H1 (cell line): ENCODE data around the gene MCF2L2. TPM values are rescaled to one million over a fixed set of nuclear protein-coding genes. Genes with fewer than 3 reads are reported as not detected.

Experiments
- CTCF ChIA-PET: fragments of 300-600 bp; sonication (Branson Sonifier 250); formaldehyde crosslinking; loops from one replicate; lab custom pipeline; 2021; ENCODE audit not compliant: partially characterized antibody; lab: Charles Lee
- POLR2A ChIA-PET: fragments of 300-600 bp; sonication (Branson Sonifier 250); formaldehyde crosslinking; loops from one replicate; lab custom pipeline; 2021; ENCODE audit warnings: inconsistent platforms; ENCODE audit not compliant: partially characterized antibody; lab: Charles Lee
- DNase-seq, 2 experiments: peaks; one replicate each; pipeline versions ENCODE4 v3.0.0 to v3.0.0-alpha.2; 2010 to 2022; ENCODE audit warnings: low spot score in 2 of 2, low read depth in 1 of 2, mixed read lengths in 1 of 2
- FAIRE-seq: peaks from 2 replicates; lab custom pipeline; 2011; peaks lifted over from hg19 to GRCh38; lab: Jason Lieb, UNC
- H2AFZ ChIP-seq: 2 replicates; pipeline ENCODE4 v1.8.1; 2012; ENCODE audit warnings: low read length, inconsistent platforms
- H2AK5ac ChIP-seq: 2 replicates; pipeline ENCODE4 v1.6.1; 2013; ENCODE audit warnings: low read depth, low read length
- H2BK120ac ChIP-seq: replicated peaks from 2 replicates; pipeline ENCODE3; 2013; ENCODE audit warnings: low read depth, low read length, inconsistent platforms
- H2BK12ac ChIP-seq: 2 replicates; pipeline ENCODE4 v1.6.1; 2013; ENCODE audit warnings: low read depth, low read length
- H2BK15ac ChIP-seq: 2 replicates; pipeline ENCODE4 v1.6.1; 2013; ENCODE audit warnings: low read length
- H2BK20ac ChIP-seq: 2 replicates; pipeline ENCODE4 v1.6.1; 2013; ENCODE audit warnings: low read length
- H2BK5ac ChIP-seq: 2 replicates; pipeline ENCODE4 v1.6.1; 2013; ENCODE audit warnings: low read depth, low read length
- H3K14ac ChIP-seq: 2 replicates; pipeline ENCODE4 v1.6.1; 2013; ENCODE audit warnings: inconsistent platforms; ENCODE audit not compliant: insufficient read length
- H3K18ac ChIP-seq: 2 replicates; pipeline ENCODE4 v1.6.1; 2013; ENCODE audit warnings: low read length; ENCODE audit errors: extremely low read depth
- H3K23ac ChIP-seq: 2 replicates; pipeline ENCODE4 v1.6.1; 2013; ENCODE audit warnings: inconsistent platforms; ENCODE audit not compliant: insufficient read length
- H3K23me2 ChIP-seq: 2 replicates; pipeline ENCODE4 v1.6.1; 2013; ENCODE audit warnings: low read depth, low read length
- H3K27ac ChIP-seq: 2 replicates; pipeline ENCODE4 v1.6.1; 2011; ENCODE audit warnings: low read depth, low read length, inconsistent platforms
- H3K27me3 ChIP-seq, 4 experiments: replicated peaks in 1 of 4; 1 replicate in 1 of 4; 2 replicates in 3 of 4; pipeline versions ENCODE4 v1.6.1 to v1.8.1; 2011 to 2013; ENCODE audit warnings: low read length in 3 of 4, mild to moderate bottlenecking in 3 of 4, inconsistent platforms in 2 of 4, mixed read lengths in 2 of 4, moderate library complexity in 1 of 4; ENCODE audit not compliant: control insufficient read depth in 3 of 4, insufficient read depth in 3 of 4; ENCODE audit errors: extremely low read depth in 1 of 4
- H3K36me3 ChIP-seq, 4 experiments: 2 replicates each; pipeline versions ENCODE4 v1.6.1 to v1.8.1; 2011 to 2013; ENCODE audit warnings: mild to moderate bottlenecking in 4 of 4, low read length in 3 of 4, moderate library complexity in 2 of 4, control low read depth in 1 of 4, inconsistent platforms in 1 of 4; ENCODE audit not compliant: insufficient read depth in 4 of 4, control insufficient read depth in 2 of 4
- H3K4ac ChIP-seq: replicated peaks from 2 replicates; pipeline ENCODE3; 2013; ENCODE audit warnings: low read length, low read depth, mixed read lengths, inconsistent platforms; ENCODE audit not compliant: insufficient read length
- H3K4me1 ChIP-seq, 4 experiments: replicated peaks in 1 of 4; 1 replicate in 1 of 4; 2 replicates in 3 of 4; pipeline versions ENCODE4 v1.6.1 to v1.8.1; 2011 to 2013; ENCODE audit warnings: low read length in 3 of 4, inconsistent platforms in 2 of 4, mixed read lengths in 1 of 4; ENCODE audit not compliant: insufficient read depth in 4 of 4, control insufficient read depth in 3 of 4
- H3K4me2 ChIP-seq, 2 experiments: 2 replicates each; pipeline versions ENCODE4 v1.6.1 to v1.8.1; 2011 to 2013; ENCODE audit warnings: low read depth in 2 of 2, low read length in 2 of 2, control low read depth in 1 of 2, inconsistent platforms in 1 of 2, mild to moderate bottlenecking in 1 of 2; ENCODE audit not compliant: insufficient read depth in 1 of 2
- H3K4me3 ChIP-seq, 4 experiments: fragments of 200-600, 300-600 bp in 1 of 4; sonication (generic), shearing (Covaris generic), sonication (Bioruptor Twin) in 1 of 4; 2 replicates each; pipeline versions ENCODE4 v1.5.1 to v1.8.1; 2011 to 2016; ENCODE audit warnings: low read length in 4 of 4, low read depth in 3 of 4, control low read depth in 2 of 4, inconsistent platforms in 2 of 4, mild to moderate bottlenecking in 2 of 4, mixed read lengths in 1 of 4, moderate library complexity in 1 of 4; ENCODE audit not compliant: insufficient read depth in 2 of 4; ENCODE audit errors: extremely low read depth in 1 of 4
- H3K56ac ChIP-seq: replicated peaks from 2 replicates; pipeline ENCODE3; 2013; ENCODE audit warnings: low read depth, mild to moderate bottlenecking, mixed read lengths, low read length, inconsistent platforms; ENCODE audit not compliant: insufficient read length
- H3K79me1 ChIP-seq: 2 replicates; pipeline ENCODE4 v1.6.1; 2013; ENCODE audit warnings: low read depth, low read length, control low read depth
- H3K79me2 ChIP-seq, 2 experiments: 2 replicates each; pipeline versions ENCODE4 v1.6.1 to v1.8.1; 2012 to 2013; ENCODE audit warnings: low read length in 2 of 2, mild to moderate bottlenecking in 2 of 2, inconsistent platforms in 1 of 2; ENCODE audit not compliant: insufficient read depth in 2 of 2, control insufficient read depth in 1 of 2
- H3K9ac ChIP-seq, 4 experiments: replicated peaks in 1 of 4; 1 replicate in 1 of 4; 2 replicates in 3 of 4; pipeline versions ENCODE4 v1.6.1 to v1.8.1; 2011 to 2013; ENCODE audit warnings: low read depth in 3 of 4, low read length in 3 of 4, control low read depth in 2 of 4, mild to moderate bottlenecking in 2 of 4, moderate library complexity in 2 of 4, inconsistent platforms in 1 of 4; ENCODE audit errors: extremely low read depth in 1 of 4
- H3K9me3 ChIP-seq, 2 experiments: 2 replicates each; pipeline versions ENCODE4 v1.6.1 to v1.8.1; 2012 to 2013; ENCODE audit warnings: mild to moderate bottlenecking in 2 of 2, moderate library complexity in 2 of 2, control low read depth in 1 of 2, inconsistent platforms in 1 of 2, low read depth in 1 of 2, low read length in 1 of 2, mixed read lengths in 1 of 2; ENCODE audit not compliant: insufficient read depth in 2 of 2
- H4K20me1 ChIP-seq, 2 experiments: replicated peaks in 1 of 2; 2 replicates each; pipeline versions ENCODE3 to v1.8.1; 2011 to 2013; ENCODE audit warnings: inconsistent platforms in 2 of 2, low read length in 2 of 2, mild to moderate bottlenecking in 1 of 2; ENCODE audit not compliant: insufficient read depth in 2 of 2, control insufficient read depth in 1 of 2
- H4K5ac ChIP-seq: 2 replicates; pipeline ENCODE4 v1.6.1; 2013; ENCODE audit warnings: low read length, low read depth, mixed read lengths, inconsistent platforms; ENCODE audit not compliant: insufficient read length
- H4K8ac ChIP-seq: 2 replicates; pipeline ENCODE4 v1.8.0; 2013; ENCODE audit warnings: mild to moderate bottlenecking, moderate library complexity, low read length, inconsistent platforms; ENCODE audit not compliant: insufficient read depth; ENCODE audit errors: extremely low read depth
- H4K91ac ChIP-seq: replicated peaks from 2 replicates; pipeline ENCODE3; 2013; ENCODE audit warnings: low read length, mixed read lengths, inconsistent platforms; ENCODE audit not compliant: insufficient read length
- CBX5 ChIP-seq: fragments of 300-800, 300-1000 bp; sonication (generic); IDR thresholded peaks from 2 replicates; pipeline ENCODE4 v1.7.1; 2016; ENCODE audit warnings: antibody characterized with exemption, low read length, low read depth
- CEBPB ChIP-seq: IDR thresholded peaks from 2 replicates; pipeline ENCODE4 v1.6.1; 2012; ENCODE audit warnings: low read depth, low read length
- CHD1 ChIP-seq: IDR thresholded peaks from 2 replicates; pipeline ENCODE4 v1.6.1; 2012; ENCODE audit warnings: low read depth, low read length, improper control_type of control experiment
- EP300 ChIP-seq, 2 experiments: IDR thresholded peaks; 1 replicate in 1 of 2; 2 replicates in 1 of 2; pipeline ENCODE4 v1.6.1; 2011 to 2012; ENCODE audit warnings: low read depth in 2 of 2, low read length in 2 of 2, mild to moderate bottlenecking in 2 of 2, borderline replicate concordance in 1 of 2, inconsistent platforms in 1 of 2, moderate library complexity in 1 of 2
- JUN ChIP-seq: IDR thresholded peaks from 2 replicates; pipeline ENCODE4 v1.6.1; 2011; ENCODE audit warnings: low read depth, mild to moderate bottlenecking, improper control_type of control experiment, low read length
- KDM5A ChIP-seq: fragments of 200-600 bp; IDR thresholded peaks from 2 replicates; pipeline ENCODE4 v1.7.1; 2012; ENCODE audit warnings: mild to moderate bottlenecking, low read length, inconsistent platforms, mixed read lengths
- NRF1 ChIP-seq: IDR thresholded peaks from 2 replicates; pipeline ENCODE4 v1.6.1; 2011; ENCODE audit warnings: mild to moderate bottlenecking, low read depth, low read length, improper control_type of control experiment
- RNF2 ChIP-seq: fragments of 200-900, 300-1000 bp; sonication (generic); IDR thresholded peaks from 2 replicates; pipeline ENCODE4 v1.7.1; 2016; ENCODE audit warnings: borderline replicate concordance, low read depth, mild to moderate bottlenecking, antibody characterized with exemption, low read length; ENCODE audit not compliant: poor library complexity, severe bottlenecking; ENCODE audit errors: missing control alignments
- SAP30 ChIP-seq: fragments of 300-600 bp; sonication (generic); IDR thresholded peaks from 2 replicates; pipeline ENCODE4 v1.7.1; 2012; ENCODE audit warnings: low read length, moderate library complexity, mild to moderate bottlenecking, inconsistent platforms; ENCODE audit not compliant: insufficient read depth, insufficient replicate concordance
- SIX5 ChIP-seq: IDR thresholded peaks from 2 replicates; pipeline ENCODE4 v1.6.1; 2011; ENCODE audit warnings: mild to moderate bottlenecking, low read depth, low read length
- SUZ12 ChIP-seq: fragments of 200-600 bp; sonication (generic); IDR thresholded peaks from 2 replicates; pipeline ENCODE4 v1.6.1; 2012; ENCODE audit warnings: mild to moderate bottlenecking, inconsistent platforms, low read length, moderate library complexity, mixed read lengths
- WGBS, 2 experiments: shearing (Covaris generic) in 1 of 2; methylation state at CpG; one replicate each; pipeline versions ENCODE4 v1.1.6 to v1.1.7; 2013 to 2015; ENCODE audit warnings: low lambda C conversion rate in 2 of 2, mixed read lengths in 2 of 2, inconsistent platforms in 1 of 2, low coverage in 1 of 2, missing lambda C conversion rate in 1 of 2; ENCODE audit not compliant: insufficient replicate concordance in 2 of 2, insufficient coverage in 1 of 2, insufficient read length in 1 of 2; ENCODE audit errors: extremely low coverage in 1 of 2, missing lambda C conversion rate in 1 of 2; 5-methylcytosine and 5-hydroxymethylcytosine counted together
- polyA plus RNA-seq, 7 experiments: library from polyadenylated mRNA; depleted of rRNA in 3 of 7; stranded (reverse) in 5 of 7; unstranded in 2 of 7; fragments of >200 nt in 5 of 7; fragments of 200-250 nt in 2 of 7; gene quantifications; 1 replicate in 5 of 7; 2 replicates in 1 of 7; 4 replicates in 1 of 7; pipeline versions ENCODE4 v1.2.1 to v1.2.3, GENCODE V29; 2011 to 2013; ENCODE audit warnings: missing spikeins in 2 of 7, mixed read lengths in 2 of 7
- total RNA-seq: library from RNA; stranded (reverse); fragmentation: NEBNext Ultra II Directional; extraction: Animal tissue kit (Norgen Biotek cat#: 25700); gene quantifications from 2 replicates; pipeline ENCODE4 v1.2.1, GENCODE V29; 2021
- TF ChIP-seq, protein P1 (sequence below): IDR thresholded peaks from 2 replicates; pipeline ENCODE4 v1.6.1; 2012; ENCODE audit warnings: inconsistent platforms
- TF ChIP-seq, protein P2 (sequence below): IDR thresholded peaks from 2 replicates; pipeline ENCODE4 v1.6.1; 2012; ENCODE audit warnings: inconsistent platforms

Gene MCF2L2
- total and polyA plus RNA-seq, 2 of the 8 experiments (the other 6 are each of a cell fraction or from before 2014, with no cell fraction given): 4.1 to 13.7 TPM

DNA sequence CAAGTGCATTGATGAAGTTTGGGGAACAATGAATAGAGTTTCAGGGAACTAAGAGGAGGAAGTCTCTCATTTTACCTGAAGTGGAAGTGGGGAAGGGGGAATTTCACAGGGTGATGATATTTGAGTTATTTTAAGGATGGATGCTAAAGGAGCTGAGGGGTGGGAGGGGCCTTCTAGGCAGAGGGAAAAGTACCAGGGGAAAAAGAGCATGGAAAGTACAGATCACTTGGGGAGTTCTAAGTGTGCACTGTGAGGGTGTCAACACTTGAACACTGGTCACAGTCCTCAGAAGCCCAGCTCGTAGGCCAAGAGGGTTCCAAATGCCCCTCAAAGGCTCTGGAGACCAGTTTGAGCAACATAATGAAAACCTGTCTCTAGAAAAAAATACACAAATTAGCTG lies 284.1 kb downstream of the MCF2L2 start:
- Histone ChIP-seq H2BK15ac (no peak overlapping the region), H4K20me1 (no peaks in the 10 kb centered on the region), H2AFZ (no peak overlapping the region), H3K79me2 (no peaks in the 10 kb centered on the region), H3K4ac (no peak overlapping the region), H2BK12ac (no peak overlapping the region), H3K56ac (no peak overlapping the region), H4K8ac (no peak overlapping the region), H3K27me3 (no peaks in the 10 kb centered on the region), H2AK5ac (no peak overlapping the region), H2BK120ac (no peak overlapping the region), H3K14ac (no peak overlapping the region), H3K18ac (no peak overlapping the region), H2BK5ac (no peak overlapping the region), H3K4me1 (no peaks in the 10 kb centered on the region), H3K27ac (no peak overlapping the region), H4K91ac (no peak overlapping the region), H2BK20ac (no peak overlapping the region), H3K9ac (no peak overlapping the region), H3K4me2 (no peak overlapping the region), H3K79me1 (no peaks in the 10 kb centered on the region), H3K23ac (no peak overlapping the region), H3K9me3 (no peaks in the 10 kb centered on the region), H3K23me2 (no peaks in the 10 kb centered on the region), H3K4me3 (no peak overlapping the region), H4K5ac (no peak overlapping the region), H3K36me3 (no peaks in the 10 kb centered on the region; a peak in 1 of 8 replicates)
- FAIRE-seq: no peak
- ChIA-PET POLR2A (no interaction called here), CTCF (interaction anchor here (1.0 to 2.0 kb wide), 3 partner anchors 10 to 23 kb away, joined by 3 to 8 read pairs (median 4); no protein-coding TSS in a partner anchor)
- WGBS, 2 experiments: 100% methylated on average over 1 of the region's 1 CpG; no CpG with 5 or more reads in 1 of the 2 experiments
- no peak for DNase-seq
- TF ChIP-seq JUN (no peak), SIX5 (no peak), CEBPB (no peak), EP300 (IDR thresholded peaks at IDR 0.05; ENCODE audit: borderline replicate concordance in 1 of 2, low read depth in 2 of 2, low read length in 2 of 2) (no peak), SAP30 (no peak), SUZ12 (no peak), KDM5A (no peak), CBX5 (no peak), CHD1 (no peak), RNF2 (no peak), NRF1 (no peak)
- TF ChIP-seq, protein P1, sequence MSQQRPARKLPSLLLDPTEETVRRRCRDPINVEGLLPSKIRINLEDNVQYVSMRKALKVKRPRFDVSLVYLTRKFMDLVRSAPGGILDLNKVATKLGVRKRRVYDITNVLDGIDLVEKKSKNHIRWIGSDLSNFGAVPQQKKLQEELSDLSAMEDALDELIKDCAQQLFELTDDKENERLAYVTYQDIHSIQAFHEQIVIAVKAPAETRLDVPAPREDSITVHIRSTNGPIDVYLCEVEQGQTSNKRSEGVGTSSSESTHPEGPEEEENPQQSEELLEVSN: no peak
- TF ChIP-seq, protein P2, sequence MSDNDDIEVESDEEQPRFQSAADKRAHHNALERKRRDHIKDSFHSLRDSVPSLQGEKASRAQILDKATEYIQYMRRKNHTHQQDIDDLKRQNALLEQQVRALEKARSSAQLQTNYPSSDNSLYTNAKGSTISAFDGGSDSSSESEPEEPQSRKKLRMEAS: no peak
